Renal pelvis (tissue), 12 donors: ENCODE results near the gene CTU2. TPM values are rescaled to one million over a fixed set of nuclear protein-coding genes. Genes with fewer than 3 reads are reported as not detected.
"Not testable (repeated sequence)": the region's sequence is repeated elsewhere in the genome, so short reads cannot be mapped to it uniquely, and the experiment has no call there.

Experiments used
- DNase-seq: peaks from one replicate; pipeline ENCODE4 v3.0.0-alpha.2; 2013
- long read RNA-seq, 16 experiments: transcript quantifications; one replicate each; lab custom pipeline, GENCODE V29; 2026
- polyA plus RNA-seq, 3 donors: library from polyadenylated mRNA; unstranded; fragments of 120-200 nt; gene quantifications; one replicate each; pipeline ENCODE4 v1.2.1, GENCODE V29; 2013; ENCODE audit not compliant: insufficient read length in 3 of 3

CTU2 gene
- 10 to 100 TPM; 10.8 to 19.5 (median 16.0) TPM for polyA plus RNA-seq
- long read RNA-seq, donor 1, partial matches to known transcripts, result 0 of 4 reads
- long read RNA-seq, donor 1, other reads (novel, unspliced or antisense), result 0 of 4 reads
- long read RNA-seq, donor 2, partial matches to known transcripts, result 10 of 13 reads
- long read RNA-seq, donor 2, other reads (novel, unspliced or antisense), result 0 of 13 reads
- long read RNA-seq, donor 3, partial matches to known transcripts, result 0 of 6 reads
- long read RNA-seq, donor 3, other reads (novel, unspliced or antisense), result 0 of 6 reads
- long read RNA-seq, donor 4, transcript CTU2-202 (15 exons, 1,751 nt), result major isoform, 5 of 5 reads
- long read RNA-seq, donor 4, partial matches to known transcripts, result 0 of 5 reads
- long read RNA-seq, donor 4, other reads (novel, unspliced or antisense), result 0 of 5 reads
- long read RNA-seq, donor 5, partial matches to known transcripts, result 0 of 4 reads
- long read RNA-seq, donor 5, other reads (novel, unspliced or antisense), result 0 of 4 reads
- long read RNA-seq, donor 6, partial matches to known transcripts, result 0 of 6 reads
- long read RNA-seq, donor 6, other reads (novel, unspliced or antisense), result 0 of 6 reads
- long read RNA-seq, donor 7, transcript CTU2-202 (15 exons, 1,751 nt), result major isoform, 12 of 14 reads
- long read RNA-seq, donor 7, partial matches to known transcripts, result 0 of 14 reads
- long read RNA-seq, donor 7, other reads (novel, unspliced or antisense), result 0 of 14 reads
- long read RNA-seq, donor 8, partial matches to known transcripts, result 7 of 11 reads
- long read RNA-seq, donor 8, other reads (novel, unspliced or antisense), result 0 of 11 reads
- long read RNA-seq, donor 9, partial matches to known transcripts, result 19 of 23 reads
- long read RNA-seq, donor 9, other reads (novel, unspliced or antisense), result 0 of 23 reads
- long read RNA-seq, donor 10, partial matches to known transcripts, result 0 of 3 reads
- long read RNA-seq, donor 10, other reads (novel, unspliced or antisense), result 0 of 3 reads
- long read RNA-seq, donor 11, transcript CTU2-202 (15 exons, 1,751 nt), result major isoform, 5 of 6 reads
- long read RNA-seq, donor 11, partial matches to known transcripts, result 0 of 6 reads
- long read RNA-seq, donor 11, other reads (novel, unspliced or antisense), result 0 of 6 reads
- long read RNA-seq, donor 12, transcript CTU2-202 (15 exons, 1,751 nt), result major isoform, 5 of 6 reads
- long read RNA-seq, donor 12, partial matches to known transcripts, result 0 of 6 reads
- long read RNA-seq, donor 12, other reads (novel, unspliced or antisense), result 0 of 6 reads
- long read RNA-seq, donor 13, partial matches to known transcripts, result 0 of 1 reads
- long read RNA-seq, donor 13, other reads (novel, unspliced or antisense), result 0 of 1 reads
- long read RNA-seq, donor 14, result 0 reads
- long read RNA-seq, donor 15, result 0 reads
- long read RNA-seq, donor 16, partial matches to known transcripts, result 0 of 2 reads
- long read RNA-seq, donor 16, other reads (novel, unspliced or antisense), result 0 of 2 reads

DNA sequence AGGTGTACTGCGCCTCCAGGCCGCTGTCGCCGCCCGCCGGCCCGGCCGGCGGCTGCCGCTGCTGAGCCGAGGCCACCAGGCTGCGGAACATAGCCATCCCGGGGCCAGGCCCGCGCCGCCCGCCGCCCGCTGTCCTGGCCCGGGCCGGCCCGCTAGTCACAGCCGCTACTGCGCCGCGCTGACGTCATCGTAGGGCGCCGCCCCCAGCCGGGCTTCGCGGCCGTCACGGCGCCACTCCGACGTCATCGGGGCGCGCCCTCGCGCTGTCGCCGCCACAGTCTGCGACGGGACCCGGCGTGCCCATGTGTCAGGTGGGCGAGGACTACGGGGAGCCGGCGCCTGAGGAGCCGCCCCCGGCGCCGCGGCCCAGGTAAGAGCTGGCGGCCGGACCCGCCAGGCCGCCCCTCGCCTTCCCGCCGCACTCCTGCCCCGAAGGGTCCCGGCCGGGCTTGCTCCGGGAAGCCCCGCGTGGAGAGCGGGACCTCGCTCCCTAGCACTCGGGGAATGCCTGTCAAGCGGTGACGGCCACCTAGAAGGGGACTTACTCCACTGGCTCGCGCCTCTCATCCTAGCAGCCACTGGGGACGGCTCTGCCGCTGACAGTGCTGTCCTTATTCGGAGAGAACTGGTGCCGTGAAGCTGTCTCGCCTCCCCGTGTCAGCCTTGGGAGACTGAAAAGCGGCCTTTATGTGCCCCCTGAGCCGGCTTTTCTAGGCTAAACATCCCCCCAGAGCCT is at the start of gene CTU2, which contains the start of gene RNF166:
Gene CTU2 (plus strand): TSS at position 275 of the 736 bp plus-strand sequence. CDS start 28 bp downstream, at position 303.
Gene RNF166 (minus strand): TSS at position 180 of the 736 bp plus-strand sequence. CDS start 83 bp downstream, at position 97.
- DNase-seq, result peak; percentile 85

DNA sequence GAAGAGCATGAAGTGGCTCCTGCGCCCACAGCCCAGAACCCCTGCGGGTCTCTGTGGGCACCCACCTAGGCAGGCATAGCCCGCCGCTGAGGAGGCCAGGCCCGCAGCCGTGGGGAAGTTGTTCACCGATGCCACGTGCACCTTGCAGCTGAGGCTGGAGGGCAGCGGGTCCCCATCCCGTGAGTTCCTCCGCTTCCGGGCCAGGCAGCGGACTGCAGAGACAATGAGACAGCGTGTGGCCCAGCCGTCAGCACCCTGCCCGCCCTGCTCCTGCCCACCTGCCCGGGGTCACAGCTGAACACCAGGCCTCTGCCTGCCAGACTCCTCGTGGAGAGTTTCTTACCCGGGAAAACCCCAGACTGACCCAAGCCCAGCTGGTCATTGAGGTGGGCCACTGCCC is 48.9 kb upstream of the CTU2 start:
- DNase-seq, result no peak

DNA sequence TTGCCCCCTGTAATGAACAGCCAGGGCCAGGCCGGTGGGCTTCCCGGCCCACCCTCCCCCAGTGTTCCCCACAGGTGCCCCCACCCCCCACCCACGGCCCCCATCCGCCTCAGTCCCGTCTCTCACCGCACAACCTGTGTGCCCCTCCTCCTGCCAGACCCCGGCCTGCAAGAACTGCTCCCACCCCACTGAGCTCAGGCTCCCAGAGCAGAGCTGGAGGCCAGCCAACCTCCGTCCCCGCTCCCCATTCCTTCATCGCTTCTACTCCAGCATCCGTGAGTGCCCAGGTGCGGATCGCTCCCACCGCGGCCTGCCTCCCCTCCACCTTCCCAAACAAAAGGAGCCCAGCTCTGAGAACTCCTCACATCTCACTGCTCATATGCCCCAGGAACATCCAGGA is 47.6 kb upstream of the CTU2 start:
- no peak for DNase-seq

DNA sequence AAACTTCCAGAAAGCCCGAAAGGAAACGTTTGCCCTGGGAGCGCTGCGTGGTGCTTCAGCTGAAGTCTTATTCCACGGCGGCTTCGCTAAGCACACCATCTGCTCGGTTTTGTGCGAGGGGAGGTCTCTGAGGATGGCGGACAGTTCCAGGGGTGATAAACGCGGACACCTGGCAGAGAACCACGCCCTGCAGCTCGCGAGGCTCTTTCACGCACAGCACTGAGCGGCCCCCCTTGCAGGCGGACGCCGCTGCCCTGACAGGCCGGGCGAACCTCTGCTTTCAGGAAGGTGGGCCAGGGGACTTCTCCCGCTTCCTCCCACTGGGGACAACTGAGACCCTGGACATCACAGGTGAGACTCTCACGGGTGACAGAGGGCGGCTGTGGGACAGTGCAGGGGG is 47.1 kb upstream of the CTU2 start:
- DNase-seq, result no peak

DNA sequence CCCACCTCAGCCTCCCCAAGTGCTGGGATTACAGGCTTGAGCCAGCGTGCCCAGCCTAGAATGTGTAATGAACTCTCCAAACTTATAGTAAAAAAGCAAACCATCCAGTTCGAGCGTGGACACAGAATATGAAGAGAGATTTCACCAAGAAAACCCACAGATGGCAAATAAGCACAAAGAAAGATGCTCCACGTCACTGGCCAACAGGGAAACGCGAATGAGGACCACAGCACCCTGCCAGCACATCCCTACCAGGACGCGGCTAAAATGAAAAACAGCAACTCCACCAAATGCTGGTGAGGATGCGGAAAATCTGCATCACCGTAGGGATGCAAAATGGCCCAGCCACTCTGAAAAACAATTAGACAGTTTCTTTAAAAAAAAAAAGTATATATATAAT is 44.8 kb upstream of the CTU2 start:
- no peak for DNase-seq

DNA sequence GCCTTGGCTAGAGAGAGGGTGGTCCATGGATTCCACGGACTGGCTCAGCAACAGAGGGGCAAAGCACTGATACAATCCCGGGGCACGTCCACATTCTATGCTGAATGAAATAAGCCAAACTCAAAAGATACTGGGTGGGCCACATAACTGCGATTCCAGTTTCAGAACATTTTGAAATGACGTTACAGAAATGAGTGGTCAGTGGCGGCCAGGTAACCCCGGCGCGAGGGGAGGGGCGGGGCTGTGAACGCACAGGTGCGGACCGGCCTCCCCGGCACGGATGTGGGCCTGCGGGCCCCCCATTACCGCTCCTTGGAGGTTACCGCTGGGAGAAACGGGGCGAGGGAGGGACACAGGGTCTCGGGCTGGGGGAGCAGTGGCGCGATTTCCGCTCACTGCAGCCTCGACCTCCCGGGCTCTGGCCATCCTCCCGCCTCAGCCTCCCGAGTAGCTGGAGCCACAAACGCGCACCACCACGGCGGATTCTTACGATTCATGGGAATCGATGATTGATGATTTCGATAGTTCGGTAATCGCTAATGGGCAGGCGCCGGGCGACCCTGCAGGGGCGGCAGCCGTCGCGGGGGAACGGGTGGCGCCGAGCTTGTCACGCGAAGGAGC is 44.0 kb upstream of the CTU2 start:
- no peak for DNase-seq

DNA sequence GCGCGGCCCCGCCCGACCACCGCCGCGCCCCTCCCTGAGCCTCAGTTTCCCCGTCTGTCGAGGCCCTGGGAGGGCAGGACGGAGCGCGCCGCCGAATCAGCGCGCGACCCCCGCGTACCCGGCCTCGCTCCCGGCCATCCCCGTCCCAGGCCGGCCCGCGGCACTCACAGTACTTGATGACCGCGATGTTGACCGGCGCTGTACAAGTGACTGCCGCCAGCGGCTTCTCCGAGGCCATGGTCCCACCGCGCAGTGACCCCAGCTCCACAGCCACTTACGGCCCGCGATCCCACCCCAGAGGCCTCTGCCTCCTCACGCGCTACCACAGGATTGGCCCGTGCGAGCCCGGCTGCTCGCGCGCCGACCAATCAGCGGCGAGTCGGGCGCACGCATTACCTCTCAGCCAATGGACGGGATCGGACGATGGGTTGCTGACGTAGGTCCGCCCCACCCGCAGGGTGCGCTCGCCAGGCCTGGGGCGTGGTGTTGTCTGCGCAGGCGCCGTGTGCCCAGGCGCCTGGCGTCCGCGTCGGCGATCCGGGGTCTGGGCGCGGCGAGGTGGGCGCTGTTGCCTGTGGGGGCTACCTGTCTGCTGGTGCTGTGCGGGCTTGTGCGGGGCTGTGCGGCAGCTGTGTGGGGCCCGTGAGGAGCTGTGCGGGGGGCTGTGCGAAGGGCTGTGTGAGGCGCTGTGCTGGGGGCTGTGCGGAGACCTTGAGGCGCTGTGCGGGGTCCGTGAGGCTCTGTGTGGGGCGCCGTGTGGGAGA is 43.3 kb upstream of the CTU2 start, which contains the start of gene MVD:
Gene MVD (minus strand): TSS at position 249 of the 764 bp plus-strand sequence. CDS start 11 bp downstream, at position 238.
- DNase-seq, result peak; percentile 97

DNA sequence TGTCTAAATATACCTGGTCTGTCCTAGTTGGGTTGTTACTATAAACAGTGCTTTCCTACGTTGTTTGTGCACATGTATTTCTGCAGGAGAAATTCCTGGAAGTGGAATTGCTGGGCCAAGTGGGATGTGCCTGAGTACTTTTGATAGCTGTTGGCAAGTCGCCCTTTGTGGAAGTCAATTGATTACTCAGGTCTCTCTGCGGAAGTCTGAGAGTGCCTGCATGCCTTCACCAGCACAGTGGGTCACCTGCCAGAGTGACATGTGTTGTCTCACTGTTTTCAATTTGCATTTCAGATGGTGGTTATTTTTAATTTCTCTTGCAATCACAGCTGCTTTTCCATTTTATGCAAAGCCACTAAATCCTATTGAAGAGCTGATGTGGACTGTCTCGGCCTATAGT is 41.2 kb upstream of the CTU2 start:
- DNase-seq, result no peak

DNA sequence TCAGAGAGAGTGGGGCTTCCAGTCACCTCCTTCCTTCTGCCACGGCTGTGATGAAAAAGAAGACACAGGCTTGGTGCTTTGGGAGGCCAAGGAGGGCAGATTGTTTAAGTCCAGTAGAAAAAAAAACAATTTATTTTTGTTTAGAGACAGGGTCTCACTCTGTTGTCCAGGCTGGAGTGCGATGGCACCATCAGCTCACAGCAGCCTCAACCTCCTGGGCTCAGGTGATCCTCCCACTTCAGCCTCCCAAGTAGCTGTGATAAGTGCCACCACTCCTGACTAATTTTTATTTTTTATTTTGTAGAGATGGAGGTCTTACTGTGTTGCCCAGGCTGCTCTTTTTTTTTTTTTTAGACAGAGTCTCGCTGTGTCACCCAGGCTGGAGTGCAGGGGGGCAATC is 40.7 kb upstream of the CTU2 start:
- DNase-seq, result no peak

DNA sequence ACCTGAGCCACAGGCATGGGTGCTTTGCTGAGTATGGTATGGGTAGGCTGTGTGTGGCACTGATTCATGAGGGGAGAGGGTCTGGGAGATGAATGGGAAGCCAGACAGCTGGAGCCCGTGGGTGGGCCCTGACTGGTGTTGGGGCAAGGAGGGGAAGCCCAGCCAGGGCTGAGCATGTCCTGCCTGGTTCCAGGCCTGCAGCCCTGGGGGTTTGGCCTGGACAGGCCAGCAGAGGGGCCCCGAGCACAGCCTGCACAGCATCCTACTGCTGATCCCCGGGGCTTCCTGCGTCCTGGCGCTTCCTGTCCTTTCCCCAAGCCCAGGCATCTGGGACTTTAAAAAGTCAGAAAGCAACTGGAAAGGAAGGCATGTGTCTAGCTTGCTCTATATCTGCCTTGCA is 38.8 kb upstream of the CTU2 start:
- no peak for DNase-seq

DNA sequence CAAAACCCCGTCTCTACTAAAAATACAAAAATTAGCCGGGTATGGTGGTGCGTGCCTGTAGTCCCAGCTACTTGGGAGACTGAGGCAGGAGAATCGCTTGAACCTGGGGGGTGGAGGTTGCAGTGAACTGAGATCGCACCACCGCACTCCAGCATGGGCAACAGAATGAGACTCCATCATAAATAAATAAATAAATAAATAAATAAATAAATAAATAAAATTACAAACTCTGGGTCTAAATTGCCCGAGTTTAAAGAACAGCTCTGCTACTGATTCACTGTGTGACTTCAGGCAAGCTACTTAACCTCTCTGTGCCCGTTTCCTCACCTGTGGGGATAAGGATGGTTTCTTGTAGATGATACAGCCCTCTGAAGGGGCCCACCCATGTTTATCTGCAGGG is 36.8 kb upstream of the CTU2 start:
- not testable (repeated sequence) for DNase-seq

DNA sequence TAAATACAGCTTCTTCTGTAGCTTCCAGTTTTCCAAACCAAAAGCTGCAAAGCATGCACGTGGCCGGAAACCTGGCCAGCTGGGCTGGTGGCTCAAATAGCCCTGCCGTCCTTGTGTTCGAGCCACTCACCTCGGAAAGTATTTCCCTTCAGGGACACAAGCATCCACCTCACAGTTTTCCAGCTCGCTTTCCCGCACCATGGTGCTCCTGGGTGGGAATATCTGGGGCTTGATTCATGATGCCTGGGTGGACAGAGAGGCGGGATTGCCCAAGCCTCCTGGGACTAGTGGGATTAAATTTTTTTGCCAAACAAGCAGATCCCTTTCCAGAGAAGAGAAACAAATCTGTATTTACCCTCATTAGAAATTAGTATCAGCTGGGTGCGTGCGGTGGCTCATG is 36.3 kb upstream of the CTU2 start:
- DNase-seq, result no peak

DNA sequence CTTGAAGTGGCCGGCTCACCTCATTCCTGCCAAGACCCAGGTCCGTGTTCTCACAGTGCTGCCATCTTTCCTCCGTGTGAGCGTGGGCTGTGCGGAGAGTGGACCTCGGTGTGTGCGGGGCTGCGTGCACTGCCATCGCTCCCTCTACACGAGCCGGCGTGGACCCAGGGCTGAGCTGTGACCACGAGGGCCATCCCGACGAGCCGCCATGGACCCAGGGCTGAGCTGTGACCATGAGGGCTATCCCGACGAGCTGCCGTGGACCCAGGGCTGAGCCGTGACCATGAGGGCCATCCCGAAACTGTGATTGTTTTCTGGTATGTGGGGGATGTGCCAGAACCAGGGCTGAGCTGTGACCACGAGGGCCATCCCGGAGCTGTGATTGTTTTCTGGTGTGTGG is 34.5 kb upstream of the CTU2 start:
- DNase-seq, result no peak

DNA sequence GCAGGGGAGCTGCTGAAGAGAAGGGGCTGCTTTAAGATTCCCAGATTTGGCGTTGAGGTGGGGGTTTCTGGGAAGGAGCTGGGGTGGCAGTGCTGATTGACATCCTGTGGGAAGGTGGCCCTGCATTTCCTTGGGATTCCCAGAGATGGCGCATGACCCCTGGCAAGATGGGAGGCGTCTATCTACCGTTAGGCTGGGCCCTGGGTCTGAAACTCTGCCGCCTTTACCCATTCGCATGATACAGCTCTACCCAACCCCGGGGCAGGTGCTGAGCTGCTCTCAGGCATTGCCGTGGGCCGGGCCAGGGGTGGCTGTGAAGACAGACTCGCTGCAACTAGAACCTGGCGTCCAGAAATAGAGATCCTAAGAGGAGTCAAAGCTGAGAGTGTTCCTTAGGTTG is 33.5 kb upstream of the CTU2 start:
- DNase-seq, result no peak

DNA sequence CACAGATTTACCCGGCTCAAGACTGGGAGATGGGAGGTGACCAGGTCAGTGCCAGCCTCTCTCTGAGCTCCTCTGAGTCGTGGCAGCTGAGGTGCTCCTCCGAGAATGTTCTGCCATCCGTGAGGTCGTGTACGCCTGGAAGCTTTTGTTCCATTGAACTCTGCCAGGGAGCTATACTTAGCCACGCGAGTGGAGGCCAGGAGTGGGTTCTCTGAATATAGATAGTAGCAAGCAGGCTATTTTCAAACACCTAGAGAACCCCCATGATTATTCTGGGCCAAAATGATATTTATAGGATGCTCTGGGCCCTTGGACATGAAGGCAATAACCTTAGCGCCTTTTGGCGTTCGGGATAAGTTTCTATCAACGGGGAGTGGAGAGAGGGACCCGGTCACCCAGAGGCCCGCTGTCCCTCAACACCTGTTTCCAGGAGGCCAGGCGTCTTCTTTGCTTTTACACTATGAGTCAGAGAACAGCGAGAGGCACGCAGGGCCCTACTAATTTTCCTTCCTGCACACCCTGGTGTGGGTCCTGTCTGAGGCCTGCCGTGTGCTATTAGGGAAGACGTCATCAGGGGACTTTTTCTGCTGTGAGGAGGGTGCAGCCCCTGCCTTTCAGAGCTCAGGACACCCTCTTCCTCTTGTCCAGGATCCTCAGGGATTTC is 32.5 kb upstream of the CTU2 start:
- DNase-seq, result no peak

DNA sequence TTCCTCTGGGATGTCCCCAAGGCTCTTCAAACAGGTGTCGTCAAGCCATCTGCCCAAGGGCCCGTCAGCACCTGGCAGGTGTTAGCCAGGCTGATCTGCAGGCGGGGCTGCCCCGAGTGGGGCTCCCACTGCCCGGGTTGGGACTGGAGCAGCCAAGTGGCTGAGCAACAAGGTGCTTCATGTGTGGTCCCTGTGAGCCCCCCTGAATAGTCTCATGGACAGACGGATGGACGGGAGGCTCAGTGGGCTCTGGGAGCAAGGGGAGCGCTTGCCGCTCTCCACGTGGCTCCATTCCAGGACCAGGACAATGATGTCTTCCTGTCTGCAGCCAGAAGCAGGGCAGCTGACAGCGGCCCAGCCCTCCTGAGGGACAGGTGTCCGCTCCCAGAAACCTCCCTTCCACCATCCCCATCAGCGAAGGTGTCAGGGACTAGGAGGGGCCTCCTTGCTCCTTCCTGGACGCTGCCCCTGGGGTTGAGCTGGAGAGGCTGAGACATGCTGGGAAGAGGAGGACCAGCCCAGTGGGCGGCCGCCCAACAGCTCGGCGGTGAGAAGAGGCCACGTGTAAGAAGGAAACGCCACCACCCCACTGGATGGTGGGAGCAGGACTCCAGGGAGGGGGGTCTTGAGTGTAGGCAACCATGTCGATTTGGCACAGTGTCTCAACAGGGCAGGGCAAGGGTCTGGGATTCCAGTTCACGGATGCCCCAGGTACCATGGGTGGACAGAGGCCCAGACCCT is 29.6 kb upstream of the CTU2 start:
- DNase-seq, result no peak

DNA sequence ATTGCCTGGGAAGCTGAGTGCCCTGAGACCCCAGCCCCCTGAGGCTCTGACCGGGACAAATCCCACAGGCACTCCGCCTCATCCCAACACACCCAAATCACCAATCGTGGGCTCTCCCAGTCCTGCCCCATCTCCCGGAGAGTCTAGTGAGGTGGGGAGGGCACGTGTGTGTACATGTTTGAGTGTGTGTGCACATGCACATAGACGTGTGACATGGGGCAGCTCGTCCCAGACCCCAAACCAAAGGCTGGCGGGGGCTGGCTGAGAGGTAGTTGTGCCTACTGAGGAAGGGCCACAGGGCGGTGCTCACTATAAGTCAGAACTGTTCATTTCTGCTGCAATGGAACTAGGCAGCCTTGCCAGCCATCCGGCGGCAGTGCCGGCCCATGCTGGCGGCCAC is 28.6 kb upstream of the CTU2 start:
- DNase-seq, result no peak
